HEK293 (cell line): ENCODE measurements around the gene KDM4C.
"Not testable (repeated sequence)": the region's sequence is repeated elsewhere in the genome, so short reads cannot be mapped to it uniquely, and the experiment has no call there.

Source experiments
- CTCF ChIP-seq: fragments of 450-650 bp; formaldehyde crosslinking; IDR thresholded peaks from 2 replicates; pipeline ENCODE4 v1.5.1; 2016; ENCODE audit warnings: missing biosample characterization, missing genetic modification characterization
- ELK4 ChIP-seq: IDR thresholded peaks from 2 replicates; pipeline ENCODE4 v1.6.1; 2011; ENCODE audit warnings: mild to moderate bottlenecking, low read depth, low read length, borderline replicate concordance
- RBAK ChIP-seq: fragments of 450-650 bp; formaldehyde crosslinking; IDR thresholded peaks from 2 replicates; pipeline ENCODE4 v1.5.1; 2016; ENCODE audit warnings: missing biosample characterization, missing genetic modification characterization
- ZBTB26 ChIP-seq: fragments of 450-650 bp; formaldehyde crosslinking; optimal IDR thresholded peaks from 2 replicates; pipeline ENCODE3; 2016; ENCODE audit warnings: missing biosample characterization, mild to moderate bottlenecking, missing genetic modification characterization
- ZFHX2 ChIP-seq: fragments of 450-650 bp; formaldehyde crosslinking; conservative IDR thresholded peaks from 2 replicates; pipeline ENCODE4 v1.5.1; 2016; ENCODE audit warnings: missing biosample characterization, missing genetic modification characterization
- ZNF138 ChIP-seq: fragments of 450-650 bp; formaldehyde crosslinking; IDR thresholded peaks from 2 replicates; pipeline ENCODE4 v1.5.1; 2016; ENCODE audit warnings: missing biosample characterization, missing genetic modification characterization, borderline replicate concordance
- ZNF174 ChIP-seq: fragments of 450-650 bp; formaldehyde crosslinking; IDR thresholded peaks from 2 replicates; pipeline ENCODE4 v1.5.0; 2017; ENCODE audit warnings: missing biosample characterization, mild to moderate bottlenecking, missing genetic modification characterization
- ZNF23 ChIP-seq: fragments of 450-650 bp; formaldehyde crosslinking; IDR thresholded peaks from 2 replicates; pipeline ENCODE4 v1.5.1; 2016; ENCODE audit warnings: missing biosample characterization, missing genetic modification characterization, borderline replicate concordance
- ZNF239 ChIP-seq: fragments of 450-650 bp; formaldehyde crosslinking; IDR thresholded peaks from 2 replicates; pipeline ENCODE4 v1.5.1; 2016; ENCODE audit warnings: missing biosample characterization, missing genetic modification characterization
- ZNF274 ChIP-seq, 2 experiments: fragments of 200-500 bp in 1 of 2; fragments of 450-650 bp in 1 of 2; sonication (Bioruptor generic) in 1 of 2; formaldehyde crosslinking in 1 of 2; IDR thresholded peaks; 2 replicates each; pipeline versions ENCODE4 v1.5.1 to v1.6.1; 2014 to 2016; ENCODE audit warnings: borderline replicate concordance in 1 of 2, inconsistent platforms in 1 of 2, low read length in 1 of 2, missing biosample characterization in 1 of 2, missing genetic modification characterization in 1 of 2
- ZNF513 ChIP-seq: fragments of 450-650 bp; IDR thresholded peaks from 2 replicates; pipeline ENCODE4 v1.5.1; 2018; ENCODE audit warnings: missing biosample characterization, missing genetic modification characterization
- ZNF529 ChIP-seq: fragments of 450-650 bp; formaldehyde crosslinking; IDR thresholded peaks from 2 replicates; pipeline ENCODE4 v1.5.1; 2017; ENCODE audit warnings: missing genetic modification characterization, missing biosample characterization; ENCODE audit not compliant: insufficient replicate concordance
- ZNF76 ChIP-seq: fragments of 450-650 bp; formaldehyde crosslinking; IDR thresholded peaks from 2 replicates; pipeline ENCODE4; 2016; ENCODE audit warnings: low read depth, missing biosample characterization, missing genetic modification characterization, borderline replicate concordance
- ZNF777 ChIP-seq: fragments of 450-650 bp; formaldehyde crosslinking; IDR thresholded peaks from 2 replicates; pipeline ENCODE4 v1.5.1; 2017; ENCODE audit warnings: missing biosample characterization, missing genetic modification characterization, borderline replicate concordance

GRCh38 chr9:6748861-6749260 lies 8.9 kb upstream of the KDM4C start:
- TF ChIP-seq CTCF; ZNF138; ZBTB26; ZNF274 (IDR thresholded peaks at IDR 0.05; ENCODE audit: low read length); ZNF274 (tag by site-specific recombination; IDR thresholded peaks at IDR 0.05; ENCODE audit: borderline replicate concordance); ZNF777; ZNF529 (tag by site-specific recombination); ZNF23; RBAK (tag by site-specific recombination); ZNF513 (tag by site-specific recombination); ZNF174 (tag by site-specific recombination); ZNF76 (tag by site-specific recombination); ZFHX2; ZNF239 (tag by site-specific recombination); ELK4: not testable (repeated sequence)
